ENCODE data around the gene CDH12.

The CDH12 gene

GRCh38 chr5:21807953-21808352 is 1045.2 kb downstream of the CDH12 start:
- no peak for DNase-seq

- DNase-seq, result no peak
These were observed 1046.2 kb downstream of the CDH12 start for GRCh38 chr5:21806943-21807342.

- no peak for DNase-seq
These were observed 1046.9 kb downstream of the CDH12 start for GRCh38 chr5:21806271-21806670.

- DNase-seq, result no peak
These were observed 1050.2 kb downstream of the CDH12 start for GRCh38 chr5:21802869-21803490.

GRCh38 chr5:21802100-21802499 is 1051.0 kb downstream of the CDH12 start:
- DNase-seq, result no peak

GRCh38 chr5:21792748-21793147 is 1060.4 kb downstream of the CDH12 start:
- DNase-seq, result no peak

- DNase-seq, result no peak
These were observed 1061.8 kb downstream of the CDH12 start for GRCh38 chr5:21791304-21791703.

GRCh38 chr5:21784487-21784886 is 1068.7 kb downstream of the CDH12 start:
- no peak for DNase-seq

- DNase-seq, result no peak
These were observed 1070.0 kb downstream of the CDH12 start for GRCh38 chr5:21783074-21783679.

GRCh38 chr5:21776466-21776865 is 1076.7 kb downstream of the CDH12 start:
- no peak for DNase-seq

- DNase-seq, result no peak
These were observed 1078.3 kb downstream of the CDH12 start for GRCh38 chr5:21774801-21775200.

- no peak for DNase-seq
These were observed 1078.9 kb downstream of the CDH12 start for GRCh38 chr5:21774281-21774680.

- no peak for DNase-seq
These were observed 1079.7 kb downstream of the CDH12 start for GRCh38 chr5:21773456-21773855.

GRCh38 chr5:21765406-21765805 is 1087.7 kb downstream of the CDH12 start:
- DNase-seq, result no peak

- DNase-seq, result no peak
These were observed 1114.0 kb downstream of the CDH12 start for GRCh38 chr5:21739096-21739495.

GRCh38 chr5:21723500-21723899 is 1129.6 kb downstream of the CDH12 start:
- DNase-seq, result no peak

GRCh38 chr5:21711866-21712758 is 1141.0 kb downstream of the CDH12 start:
- DNase-seq, result no peak

- DNase-seq, result no peak
These were observed 1143.4 kb downstream of the CDH12 start for GRCh38 chr5:21709770-21710169.

GRCh38 chr5:21704974-21705668 is 1148.0 kb downstream of the CDH12 start:
- no peak for DNase-seq

- DNase-seq, result no peak
These were observed 1151.8 kb downstream of the CDH12 start for GRCh38 chr5:21701317-21701716.
